ENCODE results near the gene CTSE.
"Not testable (repeated sequence)": the region's sequence is repeated elsewhere in the genome, so short reads cannot be mapped to it uniquely, and the experiment has no call there.

Gene CTSE

GRCh38 chr1:205996641-205997040 is 27.1 kb downstream of the CTSE start:
- not testable (repeated sequence) for H3K36me3 ChIP-seq (ENCODE audit: control insufficient read depth, low read depth, low read length)

GRCh38 chr1:205994346-205994745 is 29.3 kb downstream of the CTSE start:
- no peak overlapping the region for H3K27ac ChIP-seq (ENCODE audit: low read length)

More at GRCh38 chr1:205996641-205997040, 27.1 kb downstream of the CTSE start:
- Histone ChIP-seq H3K27me3 (ENCODE audit: control insufficient read depth, insufficient read depth, low read length) (peaks cover 14% of the 10 kb centered on the region), H3K4me1 (ENCODE audit: control insufficient read depth, low read depth, low read length) (peaks cover 10% of the 10 kb centered on the region)
- not testable (repeated sequence) for H3K4me3 ChIP-seq (ENCODE audit: low read length); H3K9me3 ChIP-seq (ENCODE audit: control insufficient read depth, low read depth, low read length); H3K9ac ChIP-seq (ENCODE audit: low read length); H3K27ac ChIP-seq (ENCODE audit: low read length)

GRCh38 chr1:205993068-205993467 is 30.6 kb downstream of the CTSE start:
- H3K27me3 ChIP-seq (ENCODE audit: control insufficient read depth, insufficient read depth, low read length), result peaks cover 12% of the 10 kb centered on the region
- no peak overlapping the region for H3K4me3 ChIP-seq (ENCODE audit: low read length)
- H3K9ac ChIP-seq (ENCODE audit: low read length), result no peak overlapping the region
- peaks cover 4% of the 10 kb centered on the region for H3K4me1 ChIP-seq (ENCODE audit: control insufficient read depth, low read depth, low read length)
- H3K27ac ChIP-seq (ENCODE audit: low read length), result no peak overlapping the region
- no peaks in the 10 kb centered on the region for H3K36me3 ChIP-seq (ENCODE audit: control insufficient read depth, low read depth, low read length)
- no peaks in the 10 kb centered on the region for H3K9me3 ChIP-seq (ENCODE audit: control insufficient read depth, low read depth, low read length)

More at GRCh38 chr1:205994346-205994745, 29.3 kb downstream of the CTSE start:
- Histone ChIP-seq H3K4me3 (ENCODE audit: low read length) (no peak overlapping the region), H3K4me1 (ENCODE audit: control insufficient read depth, low read depth, low read length) (peaks cover 10% of the 10 kb centered on the region), H3K9me3 (ENCODE audit: control insufficient read depth, low read depth, low read length) (no peaks in the 10 kb centered on the region), H3K27me3 (ENCODE audit: control insufficient read depth, insufficient read depth, low read length) (peaks cover 14% of the 10 kb centered on the region), H3K9ac (ENCODE audit: low read length) (no peak overlapping the region), H3K36me3 (ENCODE audit: control insufficient read depth, low read depth, low read length) (no peaks in the 10 kb centered on the region)

GRCh38 chr1:205992218-205992882 is 31.3 kb downstream of the CTSE start:
- Histone ChIP-seq H3K4me1 (ENCODE audit: control insufficient read depth, low read depth, low read length) (peaks cover 4% of the 10 kb centered on the region), H3K4me3 (ENCODE audit: low read length) (no peak overlapping the region), H3K27me3 (ENCODE audit: control insufficient read depth, insufficient read depth, low read length) (peaks cover 5% of the 10 kb centered on the region)

GRCh38 chr1:205991237-205991636 is 32.5 kb downstream of the CTSE start:
- no peaks in the 10 kb centered on the region for H3K36me3 ChIP-seq (ENCODE audit: control insufficient read depth, low read depth, low read length)
- H3K9ac ChIP-seq (ENCODE audit: low read length), result no peak overlapping the region
- no peaks in the 10 kb centered on the region for H3K9me3 ChIP-seq (ENCODE audit: control insufficient read depth, low read depth, low read length)
- H3K4me3 ChIP-seq (ENCODE audit: low read length), result no peak overlapping the region
- no peaks in the 10 kb centered on the region for H3K27me3 ChIP-seq (ENCODE audit: control insufficient read depth, insufficient read depth, low read length)
- peaks cover 3% of the 10 kb centered on the region for H3K4me1 ChIP-seq (ENCODE audit: control insufficient read depth, low read depth, low read length)
- no peak overlapping the region for H3K27ac ChIP-seq (ENCODE audit: low read length)

More at GRCh38 chr1:205992218-205992882, 31.3 kb downstream of the CTSE start:
- Histone ChIP-seq H3K9me3 (ENCODE audit: control insufficient read depth, low read depth, low read length) (no peaks in the 10 kb centered on the region), H3K27ac (ENCODE audit: low read length) (no peak overlapping the region), H3K9ac (ENCODE audit: low read length) (no peak overlapping the region), H3K36me3 (ENCODE audit: control insufficient read depth, low read depth, low read length) (no peaks in the 10 kb centered on the region)

GRCh38 chr1:205990226-205990625 is 33.5 kb downstream of the CTSE start:
- no peak overlapping the region for H3K9ac ChIP-seq (ENCODE audit: low read length)
- no peak overlapping the region for H3K4me3 ChIP-seq (ENCODE audit: low read length)
- H3K36me3 ChIP-seq (ENCODE audit: control insufficient read depth, low read depth, low read length), result no peaks in the 10 kb centered on the region
- H3K27ac ChIP-seq (ENCODE audit: low read length), result no peak overlapping the region
- H3K9me3 ChIP-seq (ENCODE audit: control insufficient read depth, low read depth, low read length), result no peaks in the 10 kb centered on the region
- no peaks in the 10 kb centered on the region for H3K27me3 ChIP-seq (ENCODE audit: control insufficient read depth, insufficient read depth, low read length)
- H3K4me1 ChIP-seq (ENCODE audit: control insufficient read depth, low read depth, low read length), result no peaks in the 10 kb centered on the region

- no peak overlapping the region for H3K4me3 ChIP-seq (ENCODE audit: low read length)
- H3K9me3 ChIP-seq (ENCODE audit: control insufficient read depth, low read depth, low read length), result no peaks in the 10 kb centered on the region
- H3K9ac ChIP-seq (ENCODE audit: low read length), result no peak overlapping the region
- H3K4me1 ChIP-seq (ENCODE audit: control insufficient read depth, low read depth, low read length), result no peaks in the 10 kb centered on the region
- H3K36me3 ChIP-seq (ENCODE audit: control insufficient read depth, low read depth, low read length), result no peaks in the 10 kb centered on the region
- no peaks in the 10 kb centered on the region for H3K27me3 ChIP-seq (ENCODE audit: control insufficient read depth, insufficient read depth, low read length)
- H3K27ac ChIP-seq (ENCODE audit: low read length), result no peak overlapping the region
Measured at GRCh38 chr1:205989786-205990185, 33.9 kb downstream of the CTSE start.

- H3K9me3 ChIP-seq (ENCODE audit: control insufficient read depth, low read depth, low read length), result no peaks in the 10 kb centered on the region
Measured at GRCh38 chr1:205988585-205988995, 35.1 kb downstream of the CTSE start.

GRCh38 chr1:205986861-205987260 is 36.8 kb downstream of the CTSE start:
- H3K9ac ChIP-seq (ENCODE audit: low read length), result no peak overlapping the region
- no peaks in the 10 kb centered on the region for H3K9me3 ChIP-seq (ENCODE audit: control insufficient read depth, low read depth, low read length)
- H3K36me3 ChIP-seq (ENCODE audit: control insufficient read depth, low read depth, low read length), result no peaks in the 10 kb centered on the region
- H3K4me1 ChIP-seq (ENCODE audit: control insufficient read depth, low read depth, low read length), result peaks cover 3% of the 10 kb centered on the region
- H3K27ac ChIP-seq (ENCODE audit: low read length), result no peak overlapping the region
- H3K4me3 ChIP-seq (ENCODE audit: low read length), result no peak overlapping the region
- H3K27me3 ChIP-seq (ENCODE audit: control insufficient read depth, insufficient read depth, low read length), result no peaks in the 10 kb centered on the region

More at GRCh38 chr1:205988585-205988995, 35.1 kb downstream of the CTSE start:
- Histone ChIP-seq H3K36me3 (ENCODE audit: control insufficient read depth, low read depth, low read length) (no peaks in the 10 kb centered on the region), H3K4me1 (ENCODE audit: control insufficient read depth, low read depth, low read length) (peaks cover 3% of the 10 kb centered on the region), H3K9ac (ENCODE audit: low read length) (no peak overlapping the region), H3K27me3 (ENCODE audit: control insufficient read depth, insufficient read depth, low read length) (no peaks in the 10 kb centered on the region), H3K4me3 (ENCODE audit: low read length) (no peak overlapping the region), H3K27ac (ENCODE audit: low read length) (no peak overlapping the region)

GRCh38 chr1:205986292-205986691 is 37.4 kb downstream of the CTSE start:
- H3K9me3 ChIP-seq (ENCODE audit: control insufficient read depth, low read depth, low read length), result no peaks in the 10 kb centered on the region
- no peak overlapping the region for H3K9ac ChIP-seq (ENCODE audit: low read length)
- H3K4me1 ChIP-seq (ENCODE audit: control insufficient read depth, low read depth, low read length), result peaks cover 3% of the 10 kb centered on the region
- H3K27me3 ChIP-seq (ENCODE audit: control insufficient read depth, insufficient read depth, low read length), result no peaks in the 10 kb centered on the region
- no peak overlapping the region for H3K4me3 ChIP-seq (ENCODE audit: low read length)
- H3K36me3 ChIP-seq (ENCODE audit: control insufficient read depth, low read depth, low read length), result no peaks in the 10 kb centered on the region
- no peak overlapping the region for H3K27ac ChIP-seq (ENCODE audit: low read length)

GRCh38 chr1:205985330-205986005 is 38.2 kb downstream of the CTSE start:
- H3K27ac ChIP-seq (ENCODE audit: low read length), result no peak overlapping the region
- H3K4me1 ChIP-seq (ENCODE audit: control insufficient read depth, low read depth, low read length), result peaks cover 3% of the 10 kb centered on the region
- H3K36me3 ChIP-seq (ENCODE audit: control insufficient read depth, low read depth, low read length), result no peaks in the 10 kb centered on the region
- H3K4me3 ChIP-seq (ENCODE audit: low read length), result no peak overlapping the region
- H3K27me3 ChIP-seq (ENCODE audit: control insufficient read depth, insufficient read depth, low read length), result no peaks in the 10 kb centered on the region
- no peaks in the 10 kb centered on the region for H3K9me3 ChIP-seq (ENCODE audit: control insufficient read depth, low read depth, low read length)
- no peak overlapping the region for H3K9ac ChIP-seq (ENCODE audit: low read length)
